PC-9 (cell line): Measurements from ENCODE around the gene ALX4.

ENCODE experiments used
- CTCF ChIP-seq: fragments of 200-600 bp; sonication (generic); conservative IDR thresholded peaks from 2 replicates; pipeline ENCODE4 v1.6.1; 2017; ENCODE audit warnings: mixed run types, antibody characterized with exemption, mild to moderate bottlenecking, moderate library complexity
- EZH2 ChIP-seq: fragments of 200-600 bp; sonication (generic); IDR thresholded peaks from 2 replicates; pipeline ENCODE4 v1.8.0; 2017; ENCODE audit warnings: antibody characterized with exemption, low read depth

- TF ChIP-seq CTCF (no peak), EZH2 (no peak)
Observed at GRCh38 chr11:44324222-44324621, 14.3 kb upstream of the ALX4 start.
